Measurements from ENCODE around the gene BHLHA15.

- TF ChIP-seq CTCF (IDR thresholded peaks at IDR 0.05) (no peak), GABPB1 (CRISPR knock-in tag; IDR thresholded peaks at IDR 0.05) (no peak), ZNF232 (CRISPR knock-in tag; IDR thresholded peaks at IDR 0.05) (no peak)
Measured at GRCh38 chr7:98170966-98171365, 40.3 kb upstream of the BHLHA15 start.

All from WTC11 (cell line).